ENCODE measurements around the gene CNTNAP2. TPM values are rescaled to one million over a fixed set of nuclear protein-coding genes. Genes with fewer than 3 reads are reported as not detected.

The CNTNAP2 gene
- total RNA-seq, 1 experiment from 2014 or later = 0.03 TPM

GRCh38 chr7:146876411-146876810 is 759.8 kb downstream of the CNTNAP2 start:
- ChIA-PET POLR2A (no interaction called here), CTCF (no interaction called here)
- TF ChIP-seq TCF7L2 (IDR thresholded peaks at IDR 0.05; ENCODE audit: low read depth, low read length) = no peak
- TF ChIP-seq POLR2AphosphoS5 (IDR thresholded peaks at IDR 0.05; ENCODE audit: low read depth, low read length) = no peak

GRCh38 chr7:146878901-146879300 is 762.3 kb downstream of the CNTNAP2 start:
- ChIA-PET CTCF (no interaction called here), POLR2A (no interaction called here)
- in situ Hi-C loops (cut with HindIII; ENCODE audit: low pct_unique_long_range_greater_than_20kb, low sequenced_read_pairs) (no loop called here), intact Hi-C loops (cut with micrococcal nuclease; ENCODE audit: unreplicated experiment) (no loop called here)
- no TSS peak for BruUV-seq (replicated peaks)
- TF ChIP-seq REST (IDR thresholded peaks at IDR 0.05; ENCODE audit: insufficient read depth in 1 of 2, low read depth in 2 of 2, low read length in 1 of 2) (no peak), TCF7L2 (IDR thresholded peaks at IDR 0.05; ENCODE audit: low read depth, low read length) (no peak), CTCF (IDR thresholded peaks at IDR 0.05) (no peak), POLR2AphosphoS5 (IDR thresholded peaks at IDR 0.05; ENCODE audit: low read depth, low read length) (no peak), SIN3A (IDR thresholded peaks at IDR 0.05; ENCODE audit: borderline replicate concordance, insufficient read depth, low read depth, low read length) (no peak)
- ATAC-seq = no peak
- DNase-seq (ENCODE audit: low read depth, low spot score) = no peak
- H3K4me1 ChIP-seq (ENCODE audit: control insufficient read depth, insufficient read depth, low read length) = no peaks in the 10 kb centered on the region
- H3K36me3 ChIP-seq (ENCODE audit: control insufficient read depth, insufficient read depth, low read length) = no peaks in the 10 kb centered on the region
- H3K27ac ChIP-seq (ENCODE audit: low read length) = no peak overlapping the region
- H3K4me3 ChIP-seq (ENCODE audit: low read depth in 2 of 2, low read length in 2 of 2) = no peak overlapping the region
- no peaks in the 10 kb centered on the region for H3K27me3 ChIP-seq (ENCODE audit: control insufficient read depth, insufficient read depth, low read length)
- no peaks in the 10 kb centered on the region for H3K9me3 ChIP-seq (ENCODE audit: control insufficient read depth, insufficient read depth, low read depth, low read length)

More at GRCh38 chr7:146876411-146876810, 759.8 kb downstream of the CNTNAP2 start:
- no peak for ATAC-seq
- Histone ChIP-seq H3K4me3 (ENCODE audit: low read depth in 2 of 2, low read length in 2 of 2) (no peak overlapping the region), H3K27me3 (ENCODE audit: control insufficient read depth, insufficient read depth, low read length) (no peaks in the 10 kb centered on the region), H3K4me1 (ENCODE audit: control insufficient read depth, insufficient read depth, low read length) (no peaks in the 10 kb centered on the region), H3K27ac (ENCODE audit: low read length) (no peak overlapping the region), H3K36me3 (ENCODE audit: control insufficient read depth, insufficient read depth, low read length) (no peaks in the 10 kb centered on the region), H3K9me3 (ENCODE audit: control insufficient read depth, insufficient read depth, low read depth, low read length) (no peaks in the 10 kb centered on the region)
- BruUV-seq (replicated peaks) = no TSS peak
- in situ Hi-C loops (cut with HindIII; ENCODE audit: low pct_unique_long_range_greater_than_20kb, low sequenced_read_pairs) = no loop called here
- intact Hi-C loops (cut with micrococcal nuclease; ENCODE audit: unreplicated experiment) = no loop called here
- no peak for DNase-seq (ENCODE audit: low read depth, low spot score)

GRCh38 chr7:146885231-146885630 is 768.6 kb downstream of the CNTNAP2 start:
- ChIA-PET CTCF (no interaction called here), POLR2A (interaction anchor here (0.6 kb wide), 1 partner anchor 312 kb away, joined by 3 read pairs; no protein-coding TSS in a partner anchor)

More at GRCh38 chr7:146885231-146885630, 768.6 kb downstream of the CNTNAP2 start:
- H3K4me1 ChIP-seq (ENCODE audit: control insufficient read depth, insufficient read depth, low read length) = no peaks in the 10 kb centered on the region
- H3K9me3 ChIP-seq (ENCODE audit: control insufficient read depth, insufficient read depth, low read depth, low read length) = peaks cover 3% of the 10 kb centered on the region; the same call in 1 of the 2 replicates
- no peaks in the 10 kb centered on the region for H3K36me3 ChIP-seq (ENCODE audit: control insufficient read depth, insufficient read depth, low read length)
- no peaks in the 10 kb centered on the region for H3K27me3 ChIP-seq (ENCODE audit: control insufficient read depth, insufficient read depth, low read length)
- in situ Hi-C loops (cut with HindIII; ENCODE audit: low pct_unique_long_range_greater_than_20kb, low sequenced_read_pairs) (no loop called here), intact Hi-C loops (cut with micrococcal nuclease; ENCODE audit: unreplicated experiment) (no loop called here)
- H3K4me3 ChIP-seq (ENCODE audit: low read depth in 2 of 2, low read length in 2 of 2) = no peak overlapping the region
- ATAC-seq (no peak), DNase-seq (ENCODE audit: low read depth, low spot score) (no peak)
- no peak for TF ChIP-seq SIN3A (IDR thresholded peaks at IDR 0.05; ENCODE audit: borderline replicate concordance, insufficient read depth, low read depth, low read length)
- TF ChIP-seq TCF7L2 (IDR thresholded peaks at IDR 0.05; ENCODE audit: low read depth, low read length) = no peak
- no peak for TF ChIP-seq POLR2AphosphoS5 (IDR thresholded peaks at IDR 0.05; ENCODE audit: low read depth, low read length)
- TF ChIP-seq REST (IDR thresholded peaks at IDR 0.05; ENCODE audit: insufficient read depth in 1 of 2, low read depth in 2 of 2, low read length in 1 of 2) = no peak
- TF ChIP-seq CTCF (IDR thresholded peaks at IDR 0.05) = no peak
- H3K27ac ChIP-seq (ENCODE audit: low read length) = no peak overlapping the region
- no TSS peak for BruUV-seq (replicated peaks)
